Measurements from ENCODE around the gene CHRNA5.
"Not testable (repeated sequence)": the region's sequence is repeated elsewhere in the genome, so short reads cannot be mapped to it uniquely, and the experiment has no call there.

CHRNA5 gene

DNA sequence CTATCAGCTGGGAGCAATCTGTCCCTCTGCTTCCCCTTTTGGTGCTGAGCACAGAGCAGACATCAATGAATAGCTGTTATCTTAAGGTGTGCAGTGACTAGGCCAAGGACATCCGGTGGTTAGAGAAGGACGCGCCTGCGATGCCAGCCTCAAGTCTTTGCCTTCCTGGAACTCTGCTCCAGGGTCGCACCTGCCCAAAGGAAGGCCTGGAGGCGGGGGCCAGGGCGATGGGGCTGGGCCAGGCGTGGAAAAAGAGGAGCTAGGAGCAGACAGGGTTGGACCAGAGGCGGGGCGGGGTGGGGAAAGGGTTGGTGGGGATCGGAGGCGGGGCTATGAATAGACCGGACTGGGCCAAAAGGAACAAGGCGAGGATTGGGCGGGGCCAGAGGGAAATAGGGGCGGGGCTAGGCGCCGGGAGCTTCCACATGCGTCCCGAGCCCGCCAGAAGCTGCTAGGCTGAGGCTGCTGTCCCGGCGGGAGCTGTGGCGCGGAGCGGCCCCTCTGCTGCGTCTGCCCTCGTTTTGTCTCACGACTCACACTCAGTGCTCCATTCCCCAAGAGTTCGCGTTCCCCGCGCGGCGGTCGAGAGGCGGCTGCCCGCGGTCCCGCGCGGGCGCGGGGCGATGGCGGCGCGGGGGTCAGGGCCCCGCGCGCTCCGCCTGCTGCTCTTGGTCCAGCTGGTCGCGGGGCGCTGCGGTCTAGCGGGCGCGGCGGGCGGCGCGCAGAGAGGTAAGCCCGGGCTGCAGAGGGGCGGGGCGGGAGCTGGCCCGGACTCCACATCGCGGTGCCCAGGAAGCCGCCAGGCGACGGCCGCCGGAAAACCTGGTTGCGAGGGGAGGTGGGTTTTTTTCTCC, at the start of gene CHRNA5:
CHRNA5 (plus strand) TSS at position 424 of the 854 bp plus-strand sequence; CDS start at position 624, 200 bp downstream.
- DNase-seq (ENCODE audit: low spot score) = no peak

DNA sequence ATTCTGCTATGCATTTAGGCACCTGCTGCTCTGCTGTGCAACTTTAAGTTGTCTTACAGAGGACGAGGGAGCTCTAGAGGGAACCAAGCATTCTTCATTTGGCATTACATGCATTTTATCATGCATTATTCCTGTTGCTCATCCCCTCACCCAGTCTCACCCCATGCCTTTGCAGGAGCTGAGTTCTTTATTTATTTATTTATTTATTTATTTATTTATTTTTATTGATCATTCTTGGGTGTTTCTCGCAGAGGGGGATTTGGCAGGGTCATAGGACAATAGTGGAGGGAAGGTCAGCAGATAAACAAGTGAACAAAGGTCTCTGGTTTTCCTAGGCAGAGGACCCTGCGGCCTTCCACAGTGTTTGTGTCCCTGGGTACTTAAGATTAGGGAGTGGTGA, 45.3 kb upstream of the CHRNA5 start:
- not testable (repeated sequence) for DNase-seq (ENCODE audit: low spot score)

DNA sequence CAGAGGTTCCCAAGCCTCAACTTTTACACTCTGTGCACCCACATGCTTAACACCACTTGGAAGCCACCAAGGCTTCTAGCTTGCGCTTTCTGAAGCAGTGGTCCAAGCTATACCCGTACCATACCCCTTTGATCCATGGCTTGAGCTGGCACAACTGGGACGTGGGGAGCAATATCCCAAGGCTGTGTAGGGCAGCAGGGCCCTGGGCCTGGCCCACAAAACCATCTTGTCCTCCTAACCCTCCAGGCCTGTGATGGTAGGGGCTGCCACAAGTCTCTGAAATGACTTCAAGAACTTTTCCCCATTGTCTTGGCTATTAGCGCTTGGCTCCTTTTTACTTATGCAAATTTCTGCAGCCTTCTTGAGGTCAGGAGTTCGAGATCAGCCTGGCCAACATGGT, 41.1 kb upstream of the CHRNA5 start:
- no peak for DNase-seq (ENCODE audit: low spot score)

GRCh38 chr15:78527325-78527724, 38.0 kb upstream of the CHRNA5 start:
- DNase-seq (ENCODE audit: low spot score) = no peak

GRCh38 chr15:78533331-78533730, 32.0 kb upstream of the CHRNA5 start:
- DNase-seq (ENCODE audit: low spot score) = no peak

GRCh38 chr15:78536134-78536533, 29.2 kb upstream of the CHRNA5 start:
- DNase-seq (ENCODE audit: low spot score) = no peak

- no peak for DNase-seq (ENCODE audit: low spot score)
Measured at GRCh38 chr15:78537266-78537905, 27.9 kb upstream of the CHRNA5 start.

- DNase-seq (ENCODE audit: low spot score) = no peak
Measured at GRCh38 chr15:78538358-78538757, 27.0 kb upstream of the CHRNA5 start.

DNA sequence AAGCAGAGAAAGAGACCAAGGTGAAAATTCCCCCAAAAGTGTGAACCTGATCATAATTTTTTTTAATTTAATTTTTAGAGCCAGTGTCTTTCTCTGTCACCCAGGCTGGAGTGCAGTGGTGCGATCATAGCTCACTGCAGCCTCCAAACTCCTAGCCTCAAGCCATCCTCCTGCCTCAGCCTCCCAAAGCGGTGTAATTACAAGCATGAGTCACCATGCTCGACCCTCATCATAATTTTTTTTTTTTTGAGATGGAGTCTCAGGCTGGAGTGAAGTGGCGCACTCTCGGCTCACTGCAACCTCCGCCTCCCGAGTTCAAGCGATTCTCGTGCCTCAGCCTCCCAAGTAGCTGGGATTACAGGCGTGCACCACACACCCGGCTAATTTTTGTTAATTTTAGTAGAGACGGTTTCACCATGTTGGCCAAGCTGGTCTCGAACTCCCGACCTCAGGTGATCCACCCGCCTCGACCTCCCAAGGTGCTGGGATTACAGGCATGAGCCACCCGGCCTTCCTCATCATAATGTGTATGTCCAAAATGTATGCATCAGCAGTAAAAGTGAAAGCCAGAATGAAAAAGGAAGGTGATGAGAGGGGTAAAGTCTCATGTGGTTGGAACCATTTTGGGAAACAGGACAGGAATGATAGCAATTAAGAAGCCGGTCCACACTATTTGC, 25.7 kb upstream of the CHRNA5 start:
- DNase-seq (ENCODE audit: low spot score) = not testable (repeated sequence)

DNA sequence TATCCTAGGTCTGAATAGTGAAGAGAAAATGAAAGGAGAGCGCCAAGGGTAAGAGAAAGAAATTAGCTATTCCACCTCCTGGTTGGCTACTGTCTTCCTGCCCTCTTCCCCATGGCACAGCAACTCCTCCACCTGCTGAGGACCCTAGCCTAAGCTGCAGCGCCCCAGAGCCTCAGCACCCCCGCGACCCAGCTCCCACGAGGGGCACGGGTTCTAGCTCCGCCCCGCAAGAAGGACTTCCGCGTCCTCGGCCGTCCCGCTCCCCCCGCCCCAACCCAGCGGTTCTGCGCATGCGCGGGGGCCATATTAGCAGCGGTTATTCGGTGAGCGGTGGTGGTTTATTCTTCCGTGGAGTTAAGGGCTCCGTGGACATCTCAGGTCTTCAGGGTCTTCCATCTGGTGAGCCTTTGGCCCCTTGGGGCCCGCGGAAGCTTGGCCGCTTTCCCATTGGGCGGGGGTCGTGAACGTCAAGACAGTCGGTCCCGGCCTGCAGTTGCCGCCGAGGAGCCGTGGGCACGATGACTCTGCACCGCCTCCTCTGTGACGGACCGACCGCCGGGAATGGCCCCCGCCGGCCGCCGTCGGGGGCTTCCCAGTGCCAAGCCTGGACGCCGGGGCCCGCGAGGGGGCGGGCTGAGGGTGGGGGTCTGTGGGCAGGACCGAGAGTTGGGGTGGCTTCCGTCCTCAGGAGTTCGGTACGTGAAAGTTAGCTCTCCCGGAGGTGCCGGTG, 25.0 kb upstream of the CHRNA5 start, which contains the start of gene PSMA4:
PSMA4 (plus strand) TSS at position 304 of the 730 bp plus-strand sequence. CDS start 1,484 bp downstream, outside the sequence.
- peak; percentile 91 for DNase-seq (ENCODE audit: low spot score)

- peak; percentile 37 for DNase-seq (ENCODE audit: low spot score)
Measured at GRCh38 chr15:78540871-78541743, 24.2 kb upstream of the CHRNA5 start.

GRCh38 chr15:78541744-78542034, 23.6 kb upstream of the CHRNA5 start:
- DNase-seq (ENCODE audit: low spot score) = no peak

DNA sequence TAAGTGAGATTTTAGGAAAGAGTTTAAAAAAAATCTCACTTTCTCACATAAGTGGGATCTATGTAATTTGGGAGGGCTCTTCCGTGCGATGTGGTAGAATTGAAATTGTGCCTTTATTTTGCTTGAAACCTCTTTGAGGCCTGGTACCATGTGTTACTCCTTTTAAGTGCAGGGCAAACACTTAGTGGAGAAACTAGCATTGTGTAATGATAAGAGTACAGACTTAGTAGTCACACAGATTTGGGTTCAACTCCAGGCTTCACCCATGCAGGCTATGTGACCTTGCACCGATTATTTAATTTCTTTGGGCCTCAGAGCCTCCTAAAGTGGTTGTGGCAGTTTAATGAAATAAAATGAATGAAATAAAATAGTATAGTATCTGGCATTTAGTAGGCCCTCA, 22.7 kb upstream of the CHRNA5 start:
- no peak for DNase-seq (ENCODE audit: low spot score)

DNA sequence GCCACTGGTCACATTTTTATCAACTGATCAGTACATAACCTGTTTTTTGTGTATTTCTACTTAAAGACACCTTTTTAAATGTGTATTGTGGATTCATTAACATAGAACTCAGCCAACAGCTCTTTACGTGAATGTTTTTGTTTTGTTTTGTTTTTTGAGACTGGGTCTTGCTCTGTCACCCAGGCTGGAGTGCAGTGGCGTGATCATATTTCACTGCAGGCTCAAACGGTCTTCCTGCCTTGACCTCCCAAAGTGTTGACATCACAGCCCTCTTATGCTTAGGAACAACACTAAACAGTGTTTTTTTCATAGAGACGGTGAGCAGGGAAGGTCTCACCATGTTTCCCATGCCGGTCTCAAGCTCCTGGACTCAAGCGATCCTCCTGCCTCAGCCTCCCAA, 15.1 kb upstream of the CHRNA5 start:
- no peak for DNase-seq (ENCODE audit: low spot score)

GRCh38 chr15:78550815-78551214, 14.5 kb upstream of the CHRNA5 start:
- DNase-seq (ENCODE audit: low spot score) = no peak

DNA sequence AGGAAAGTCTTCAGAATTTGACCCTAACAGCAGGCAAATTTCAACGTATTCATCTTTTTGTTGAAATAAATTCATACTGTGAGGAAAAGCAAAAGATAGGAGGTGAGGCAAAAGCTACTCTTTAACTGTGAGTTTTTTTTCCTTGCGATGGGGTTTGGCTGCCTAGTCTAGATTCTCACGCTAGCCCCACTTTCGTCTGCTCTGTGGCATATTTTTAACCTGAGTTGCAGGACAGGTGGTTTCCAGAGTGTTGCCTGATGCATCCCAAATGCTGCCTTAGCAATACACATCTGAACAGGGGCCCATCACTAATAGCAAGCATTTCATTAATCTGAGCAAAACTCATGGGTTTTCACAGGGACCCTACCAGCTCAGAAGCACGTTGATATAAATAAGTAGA, 13.4 kb upstream of the CHRNA5 start:
- no peak for DNase-seq (ENCODE audit: low spot score)

GRCh38 chr15:78552597-78552996, 12.7 kb upstream of the CHRNA5 start:
- DNase-seq (ENCODE audit: low spot score) = no peak

DNA sequence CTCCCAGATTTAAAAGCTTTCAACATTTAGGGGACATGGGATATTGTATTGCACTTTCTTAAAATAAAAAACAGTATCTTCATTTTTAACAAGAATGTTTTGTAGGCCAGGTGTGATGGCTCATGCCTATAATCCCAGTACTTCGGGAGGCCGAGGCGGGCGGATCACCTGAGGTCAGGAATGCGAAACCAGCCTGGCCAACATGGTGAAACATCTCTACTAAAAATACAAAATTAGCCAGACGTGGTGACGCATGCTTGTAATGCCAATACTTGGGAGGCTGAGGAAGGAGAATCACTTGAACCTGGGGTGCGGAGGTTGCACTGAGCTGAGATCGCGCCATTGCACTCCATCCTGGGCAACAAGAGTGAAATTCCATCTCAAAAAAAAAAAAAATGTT, 5.1 kb upstream of the CHRNA5 start:
- not testable (repeated sequence) for DNase-seq (ENCODE audit: low spot score)

DNA sequence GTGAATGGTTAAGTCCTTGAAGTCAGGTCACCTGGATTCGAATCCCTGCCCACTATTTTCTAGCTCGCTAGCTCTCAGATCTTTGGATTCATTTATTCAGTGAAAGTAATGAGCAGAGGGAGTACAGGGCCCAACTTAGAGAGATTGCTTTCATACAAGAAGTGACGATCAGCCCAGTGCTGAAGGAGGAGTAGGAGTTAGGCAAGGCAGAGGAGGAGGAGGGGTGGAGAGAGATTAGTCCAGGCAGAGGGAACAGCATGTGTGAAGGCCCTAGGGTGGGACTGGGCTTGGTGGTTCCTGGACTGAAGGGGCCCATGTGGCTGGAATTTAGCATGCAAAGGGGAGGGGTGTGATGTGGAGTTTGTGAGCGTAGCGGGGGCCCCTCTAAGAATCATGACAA, 3.8 kb upstream of the CHRNA5 start:
- no peak for DNase-seq (ENCODE audit: low spot score)

GRCh38 chr15:78563092-78563491, 2.2 kb upstream of the CHRNA5 start:
- no peak for DNase-seq (ENCODE audit: low spot score)

GRCh38 chr15:78564743-78565096, 600 bp upstream of the CHRNA5 start:
- no peak for DNase-seq (ENCODE audit: low spot score)

All from hematopoietic multipotent progenitor cell treated with erythropoietin and hydrocortisone succinate and interleukin-3 and kit ligand, for 15 days (in vitro differentiated cells).